Activated CD4-positive, alpha-beta T cell treated with anti-CD3 and anti-CD28 coated beads, Interleukin-2, amount 10 ng/mL, durations not matched to agents 7 days and 5 days (primary cell): ENCODE measurements around the gene COASY. TPM values are rescaled to one million over a fixed set of nuclear protein-coding genes. Genes with fewer than 3 reads are reported as not detected.

Experiments
- microRNA-seq: library from miRNA; unstranded; fragments of <30 nt; microRNA quantifications from one replicate; pipeline ENCODE4 v1.2.0, GENCODE V29; 2021; ENCODE audit warnings: borderline microRNAs expressed, borderline replicate concordance
- total RNA-seq, 2 experiments: library from RNA; stranded (reverse); gene quantifications; one replicate each; pipeline ENCODE4 v1.2.3, GENCODE V29; 2021

Gene COASY
- total RNA-seq, 2 experiments from 2014 or later = 72.5 to 86.1 TPM

Small RNA genes within 50 kb of the gene (microRNA-seq; reads per million reads assigned to microRNA genes)
- gene MIR5010 = 0.63 reads per million

Other genes starting within 250 kb of the COASY start
- gene STAT3, start 173.7 kb upstream of the COASY start, total RNA-seq = 100 to 1,000 TPM; 114 to 121 TPM
- gene CAVIN1, start 138.9 kb upstream of the COASY start, total RNA-seq = 1 to 10 TPM; 1.5 to 1.6 TPM
- gene ATP6V0A1, start 103.3 kb upstream of the COASY start, total RNA-seq = 1 to 10 TPM; 4.9 to 8.9 TPM
- 10 to 100 TPM; 16.4 to 18.8 TPM for gene NAGLU, start 25.9 kb upstream of the COASY start, total RNA-seq
- gene HSD17B1, start 9.2 kb upstream of the COASY start, total RNA-seq = under 1 TPM; 0.73 to 0.97 TPM
- 10 to 100 TPM; 56.7 to 62.3 TPM for gene MLX, start 5.0 kb downstream of the COASY start, total RNA-seq
- gene PSMC3IP, start 15.6 kb downstream of the COASY start, total RNA-seq = 10 to 100 TPM; 17.4 to 18.5 TPM
- gene RETREG3, start 47.2 kb downstream of the COASY start, total RNA-seq = 10 to 100 TPM; 60.2 to 65.9 TPM
- 10 to 100 TPM; 61.6 TPM for gene TUBG1, start 47.5 kb downstream of the COASY start, total RNA-seq
- 1 to 10 TPM; 6.7 to 7.2 TPM for gene TUBG2, start 97.1 kb downstream of the COASY start, total RNA-seq
- 1 to 10 TPM in 1 of 2 experiments, under 1 TPM in 1; 0.85 to 1.3 TPM for gene PLEKHH3, start 114.8 kb downstream of the COASY start, total RNA-seq
- gene CCR10, start 119.7 kb downstream of the COASY start, total RNA-seq = under 1 TPM; 0.65 to 0.87 TPM
- gene CNTNAP1, start 120.4 kb downstream of the COASY start, total RNA-seq = 1 to 10 TPM in 1 of 2 experiments, under 1 TPM in 1; 0.81 to 1.0 TPM
- 10 to 100 TPM; 52.6 to 54.0 TPM for gene EZH1, start 182.9 kb downstream of the COASY start, total RNA-seq
- not detected for gene RAMP2, start 199.1 kb downstream of the COASY start, total RNA-seq
- gene VPS25, start 211.3 kb downstream of the COASY start, total RNA-seq = 10 to 100 TPM; 51.9 to 59.4 TPM
- gene WNK4, start 218.5 kb downstream of the COASY start, total RNA-seq = under 1 TPM; 0.47 to 0.77 TPM
- 10 to 100 TPM; 41.2 to 45.1 TPM for gene COA3, start 236.6 kb downstream of the COASY start, total RNA-seq
- not detected for gene CNTD1, start 236.7 kb downstream of the COASY start, total RNA-seq